ENCODE data around the gene SAXO1. TPM values are rescaled to one million over a fixed set of nuclear protein-coding genes. Genes with fewer than 3 reads are reported as not detected.

Gene SAXO1
- total and polyA plus RNA-seq, 4 donors = under 0.01 to 0.05 (median 0.01) TPM; not detected in 1

DNA sequence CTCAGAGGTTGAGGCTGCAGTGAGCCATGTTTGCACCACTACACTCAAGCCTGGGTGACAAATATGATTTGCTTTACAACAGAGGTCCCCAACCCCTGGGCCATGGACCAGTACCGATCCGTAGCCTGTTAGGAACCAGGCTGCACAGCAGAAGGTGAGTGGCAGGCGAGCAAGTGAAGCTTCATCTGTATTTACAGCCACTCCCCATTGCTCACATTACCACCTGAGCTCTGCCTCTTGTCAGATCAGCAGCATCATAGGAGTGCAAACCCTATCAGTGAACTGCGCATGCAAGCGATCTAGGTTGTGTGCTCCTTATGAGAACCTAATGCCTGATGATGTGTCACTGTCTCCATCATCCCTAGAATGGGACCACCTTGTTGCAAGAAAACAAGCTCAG lies 42.5 kb downstream of the SAXO1 start:
- no peaks in the 10 kb centered on the region for H3K4me1 ChIP-seq (ENCODE audit: control insufficient read depth in 4 of 4, insufficient read depth in 4 of 4, low read length in 3 of 4)
- H3K4me3 ChIP-seq (ENCODE audit: low read depth in 1 of 3, low read length in 3 of 3) = no peak overlapping the region
- 95% methylated on average over 5 of the region's 5 CpGs for whole genome bisulfite sequencing
- H3K27me3 ChIP-seq (ENCODE audit: control insufficient read depth in 4 of 4, insufficient read depth in 4 of 4, low read length in 3 of 4) = no peaks in the 10 kb centered on the region
- TF ChIP-seq, protein P1, sequence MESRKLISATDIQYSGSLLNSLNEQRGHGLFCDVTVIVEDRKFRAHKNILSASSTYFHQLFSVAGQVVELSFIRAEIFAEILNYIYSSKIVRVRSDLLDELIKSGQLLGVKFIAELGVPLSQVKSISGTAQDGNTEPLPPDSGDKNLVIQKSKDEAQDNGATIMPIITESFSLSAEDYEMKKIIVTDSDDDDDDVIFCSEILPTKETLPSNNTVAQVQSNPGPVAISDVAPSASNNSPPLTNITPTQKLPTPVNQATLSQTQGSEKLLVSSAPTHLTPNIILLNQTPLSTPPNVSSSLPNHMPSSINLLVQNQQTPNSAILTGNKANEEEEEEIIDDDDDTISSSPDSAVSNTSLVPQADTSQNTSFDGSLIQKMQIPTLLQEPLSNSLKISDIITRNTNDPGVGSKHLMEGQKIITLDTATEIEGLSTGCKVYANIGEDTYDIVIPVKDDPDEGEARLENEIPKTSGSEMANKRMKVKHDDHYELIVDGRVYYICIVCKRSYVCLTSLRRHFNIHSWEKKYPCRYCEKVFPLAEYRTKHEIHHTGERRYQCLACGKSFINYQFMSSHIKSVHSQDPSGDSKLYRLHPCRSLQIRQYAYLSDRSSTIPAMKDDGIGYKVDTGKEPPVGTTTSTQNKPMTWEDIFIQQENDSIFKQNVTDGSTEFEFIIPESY (IDR thresholded peaks at IDR 0.05) = no peak
- TF ChIP-seq, protein P2, sequence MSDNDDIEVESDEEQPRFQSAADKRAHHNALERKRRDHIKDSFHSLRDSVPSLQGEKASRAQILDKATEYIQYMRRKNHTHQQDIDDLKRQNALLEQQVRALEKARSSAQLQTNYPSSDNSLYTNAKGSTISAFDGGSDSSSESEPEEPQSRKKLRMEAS (IDR thresholded peaks at IDR 0.05) = no peak
- no peak for TF ChIP-seq FOXA2 (IDR thresholded peaks at IDR 0.05)
- TF ChIP-seq HNF4A (conservative IDR thresholded peaks at IDR 0.05) = no peak
- TF ChIP-seq, protein P3, sequence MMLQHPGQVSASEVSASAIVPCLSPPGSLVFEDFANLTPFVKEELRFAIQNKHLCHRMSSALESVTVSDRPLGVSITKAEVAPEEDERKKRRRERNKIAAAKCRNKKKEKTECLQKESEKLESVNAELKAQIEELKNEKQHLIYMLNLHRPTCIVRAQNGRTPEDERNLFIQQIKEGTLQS (IDR thresholded peaks at IDR 0.05) = no peak
- TF ChIP-seq, protein P4, sequence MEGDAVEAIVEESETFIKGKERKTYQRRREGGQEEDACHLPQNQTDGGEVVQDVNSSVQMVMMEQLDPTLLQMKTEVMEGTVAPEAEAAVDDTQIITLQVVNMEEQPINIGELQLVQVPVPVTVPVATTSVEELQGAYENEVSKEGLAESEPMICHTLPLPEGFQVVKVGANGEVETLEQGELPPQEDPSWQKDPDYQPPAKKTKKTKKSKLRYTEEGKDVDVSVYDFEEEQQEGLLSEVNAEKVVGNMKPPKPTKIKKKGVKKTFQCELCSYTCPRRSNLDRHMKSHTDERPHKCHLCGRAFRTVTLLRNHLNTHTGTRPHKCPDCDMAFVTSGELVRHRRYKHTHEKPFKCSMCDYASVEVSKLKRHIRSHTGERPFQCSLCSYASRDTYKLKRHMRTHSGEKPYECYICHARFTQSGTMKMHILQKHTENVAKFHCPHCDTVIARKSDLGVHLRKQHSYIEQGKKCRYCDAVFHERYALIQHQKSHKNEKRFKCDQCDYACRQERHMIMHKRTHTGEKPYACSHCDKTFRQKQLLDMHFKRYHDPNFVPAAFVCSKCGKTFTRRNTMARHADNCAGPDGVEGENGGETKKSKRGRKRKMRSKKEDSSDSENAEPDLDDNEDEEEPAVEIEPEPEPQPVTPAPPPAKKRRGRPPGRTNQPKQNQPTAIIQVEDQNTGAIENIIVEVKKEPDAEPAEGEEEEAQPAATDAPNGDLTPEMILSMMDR (IDR thresholded peaks at IDR 0.05; ENCODE audit: low read depth, low read length, missing input control) = no peak
- TF ChIP-seq SP1 (IDR thresholded peaks at IDR 0.05) = no peak
- H3K27ac ChIP-seq (ENCODE audit: low read depth in 1 of 2, low read length in 2 of 2) = no peak overlapping the region
- H3K9me3 ChIP-seq (ENCODE audit: control insufficient read depth in 4 of 4, low read length in 3 of 4) = no peaks in the 10 kb centered on the region
- no peaks in the 10 kb centered on the region for H3K36me3 ChIP-seq (ENCODE audit: control insufficient read depth in 4 of 4, insufficient read depth in 3 of 4, low read depth in 1 of 4, low read length in 3 of 4)
- H3K9ac ChIP-seq (ENCODE audit: low read depth in 1 of 2, low read length in 2 of 2) = no peak overlapping the region
- DNase-seq (ENCODE audit: low spot score) = no peak

DNA sequence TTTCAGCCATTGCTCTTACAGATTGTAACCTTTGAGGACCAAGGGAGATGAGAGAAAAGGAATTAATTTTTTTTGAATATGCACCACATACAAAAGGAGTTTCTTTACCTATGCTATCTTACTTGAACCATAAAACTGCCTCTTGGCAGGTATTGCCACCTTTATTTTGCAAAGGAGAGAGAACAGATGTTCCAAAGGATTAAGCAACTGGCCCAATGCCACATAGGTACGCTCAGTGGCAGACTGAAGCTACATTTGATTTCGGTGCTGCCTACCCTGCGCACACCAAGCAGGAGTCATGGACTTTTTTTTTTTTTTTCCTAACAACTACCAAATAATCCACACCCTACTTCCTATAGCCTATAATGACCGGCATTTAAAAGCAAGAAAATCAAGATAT lies 43.1 kb downstream of the SAXO1 start:
- no peaks in the 10 kb centered on the region for H3K36me3 ChIP-seq (ENCODE audit: control insufficient read depth in 4 of 4, insufficient read depth in 3 of 4, low read depth in 1 of 4, low read length in 3 of 4)
- no peak overlapping the region for H3K27ac ChIP-seq (ENCODE audit: low read depth in 1 of 2, low read length in 2 of 2)
- no peak overlapping the region for H3K9ac ChIP-seq (ENCODE audit: low read depth in 1 of 2, low read length in 2 of 2)
- no peaks in the 10 kb centered on the region for H3K4me1 ChIP-seq (ENCODE audit: control insufficient read depth in 4 of 4, insufficient read depth in 4 of 4, low read length in 3 of 4)
- H3K27me3 ChIP-seq (ENCODE audit: control insufficient read depth in 4 of 4, insufficient read depth in 4 of 4, low read length in 3 of 4) = no peaks in the 10 kb centered on the region
- no peak for TF ChIP-seq FOXA1 (IDR thresholded peaks at IDR 0.05)
- TF ChIP-seq, protein P4 (IDR thresholded peaks at IDR 0.05; ENCODE audit: low read depth, low read length, missing input control) = no peak
- TF ChIP-seq SP1 (IDR thresholded peaks at IDR 0.05) = no peak
- TF ChIP-seq, protein P3 (IDR thresholded peaks at IDR 0.05) = no peak
- TF ChIP-seq HNF4A (conservative IDR thresholded peaks at IDR 0.05) = no peak
- TF ChIP-seq EGR1 (IDR thresholded peaks at IDR 0.05; ENCODE audit: low read depth in 2 of 2) = no peak
- no peak for TF ChIP-seq FOXA2 (IDR thresholded peaks at IDR 0.05)
- TF ChIP-seq TAF1 (conservative IDR thresholded peaks at IDR 0.05) = no peak
- TF ChIP-seq HNF4G (IDR thresholded peaks at IDR 0.05) = no peak
- no peak for TF ChIP-seq RXRA (IDR thresholded peaks at IDR 0.05)
- TF ChIP-seq, protein P1 (IDR thresholded peaks at IDR 0.05) = no peak
- no peak for TF ChIP-seq GABPA (IDR thresholded peaks at IDR 0.05 in 1 of 2, conservative IDR thresholded peaks at IDR 0.05 in 1 of 2)
- no peak for TF ChIP-seq RAD21 (IDR thresholded peaks at IDR 0.05)
- TF ChIP-seq NR2F2 (IDR thresholded peaks at IDR 0.05) = no peak
- WGBS = 87% methylated on average over 4 of the region's 4 CpGs
- DNase-seq (ENCODE audit: low spot score) = no peak
- no peak overlapping the region for H3K4me3 ChIP-seq (ENCODE audit: low read depth in 1 of 3, low read length in 3 of 3)
- H3K9me3 ChIP-seq (ENCODE audit: control insufficient read depth in 4 of 4, low read length in 3 of 4) = no peaks in the 10 kb centered on the region
